GM18526 (cell line): ENCODE data around the gene RHBDL3.
A peak's percentile ranks its signal among the peaks of the same experiment; 100 is the strongest.

Source experiments
- POLR2A ChIP-seq: IDR thresholded peaks from 3 replicates; pipeline ENCODE4 v1.6.1; 2011; ENCODE audit not compliant: insufficient read length; ENCODE audit errors: extremely low read depth

Gene RHBDL3

DNA sequence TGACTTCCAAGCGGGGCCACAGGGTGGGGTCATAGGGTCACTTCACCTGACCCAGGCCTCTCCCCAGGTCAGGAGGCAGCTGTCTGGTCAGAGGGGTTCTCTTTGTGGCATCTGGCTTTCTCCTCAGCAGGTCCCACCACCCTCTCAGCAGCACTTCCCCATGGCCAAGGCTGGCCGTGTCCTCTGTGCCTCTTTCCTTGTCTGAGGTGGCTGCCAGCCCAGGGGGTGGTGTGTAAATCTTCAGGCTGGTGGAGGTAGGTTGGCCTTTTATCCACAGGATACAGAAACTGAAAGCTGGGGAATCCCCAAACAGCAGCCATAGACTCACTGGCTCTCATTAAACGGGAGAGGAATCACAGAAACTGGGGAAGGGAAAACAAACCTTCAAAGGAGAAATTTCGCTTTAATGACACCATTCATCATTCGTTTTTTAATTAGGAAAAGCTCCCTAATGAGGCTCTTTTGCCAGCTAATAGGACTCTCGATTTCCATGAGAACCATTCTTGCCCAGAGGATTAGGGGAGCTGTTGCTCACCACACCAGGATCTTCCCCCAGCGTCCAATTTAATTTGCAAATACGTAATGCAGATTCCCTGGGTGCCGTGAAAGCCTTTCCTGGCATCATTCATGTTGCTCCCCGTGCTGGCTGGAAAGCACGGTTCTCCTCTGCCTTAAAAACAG is 58.3 kb downstream of the RHBDL3 start:
- no peak for TF ChIP-seq POLR2A

DNA sequence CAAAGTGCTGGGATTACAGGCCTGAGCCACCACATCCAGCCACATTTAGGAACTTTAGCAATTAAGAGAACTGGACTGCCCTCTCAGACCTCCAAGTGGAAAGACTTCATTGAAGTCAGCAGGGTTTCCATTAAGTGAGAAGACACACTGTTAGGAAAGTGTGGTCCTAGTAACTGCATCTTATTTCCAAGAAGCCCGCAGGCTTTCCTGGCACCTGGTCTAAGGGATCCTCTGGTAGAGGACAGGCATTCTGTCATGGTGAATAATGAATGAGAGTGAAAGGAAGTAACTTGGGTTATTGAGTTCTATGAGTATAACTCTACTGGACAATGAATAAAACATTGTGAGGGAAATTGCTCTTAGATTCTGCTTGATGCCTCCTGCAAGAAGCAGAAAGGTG is 62.3 kb downstream of the RHBDL3 start:
- no peak for TF ChIP-seq POLR2A

DNA sequence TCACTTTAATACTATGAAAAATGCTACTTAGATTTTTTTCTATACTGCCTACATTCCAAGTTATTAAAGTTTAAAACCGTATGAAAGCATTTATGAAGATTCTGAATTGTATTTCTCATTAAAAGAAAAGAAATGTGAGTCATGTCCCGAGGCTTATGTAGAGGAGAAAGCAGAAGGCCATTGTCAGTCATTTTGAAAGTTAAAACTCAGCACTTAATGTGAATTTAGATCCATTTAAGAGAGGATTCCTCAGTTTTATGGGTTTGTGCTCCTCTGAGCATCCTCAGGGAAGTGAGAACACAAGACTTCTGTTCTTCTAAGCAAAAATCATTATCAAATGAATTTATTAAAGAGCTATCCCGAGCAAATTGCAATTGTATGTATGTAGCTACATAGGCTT is 64.5 kb downstream of the RHBDL3 start:
- no peak for TF ChIP-seq POLR2A

DNA sequence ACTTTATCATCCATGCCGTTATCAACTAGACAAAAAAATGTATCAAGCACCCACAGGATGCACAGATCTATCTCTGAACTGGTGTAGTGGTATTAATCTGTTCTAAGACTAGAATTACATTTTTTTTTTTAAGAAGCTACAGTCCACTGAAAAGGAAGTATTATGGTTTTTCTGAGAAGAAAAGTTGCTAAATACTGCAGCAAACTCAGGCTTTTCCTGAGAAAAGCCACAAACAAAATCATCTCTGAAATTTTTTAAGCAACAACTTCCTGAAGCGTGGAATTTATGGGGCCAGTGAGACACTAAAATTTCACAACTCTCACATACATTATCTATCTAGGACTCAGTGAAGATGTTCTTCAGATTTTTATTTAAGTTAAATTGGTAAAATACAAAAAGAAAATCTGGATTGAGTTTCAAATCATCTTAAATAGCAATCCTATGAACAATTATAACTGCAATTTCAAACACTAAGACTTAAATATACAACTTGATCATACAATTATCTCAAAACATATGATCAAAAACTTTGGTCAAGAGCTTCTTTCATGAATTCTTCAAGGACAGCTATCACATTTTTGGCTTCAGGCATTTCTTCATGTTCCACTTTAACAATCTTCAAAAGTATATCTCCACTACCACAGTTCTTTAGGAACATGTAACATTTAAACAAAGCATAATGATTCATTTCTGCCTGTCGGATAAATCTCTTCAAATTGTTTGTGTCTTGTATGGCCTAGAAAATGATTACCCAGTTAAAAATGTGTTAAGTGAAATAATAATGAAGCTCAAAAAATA is 65.8 kb downstream of the RHBDL3 start:
- no peak for TF ChIP-seq POLR2A

DNA sequence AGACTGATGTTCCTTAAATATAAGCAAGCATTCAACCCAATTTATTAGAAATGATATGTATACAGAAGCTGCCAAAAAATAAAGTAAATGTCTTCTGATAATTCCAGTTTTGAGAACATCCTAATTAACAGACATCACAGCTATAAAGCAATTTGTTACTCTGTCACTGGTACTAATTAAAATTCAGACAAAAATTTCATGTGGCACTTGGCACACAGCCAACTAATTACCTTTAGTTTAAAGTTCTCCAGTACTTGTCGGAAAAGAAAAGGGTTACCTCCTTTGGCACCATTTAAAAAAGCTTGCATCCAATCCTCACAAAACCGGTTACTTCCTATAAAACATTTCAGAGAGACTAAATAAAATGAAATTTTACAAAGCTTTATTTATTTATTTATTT is 67.6 kb downstream of the RHBDL3 start:
- no peak for TF ChIP-seq POLR2A

DNA sequence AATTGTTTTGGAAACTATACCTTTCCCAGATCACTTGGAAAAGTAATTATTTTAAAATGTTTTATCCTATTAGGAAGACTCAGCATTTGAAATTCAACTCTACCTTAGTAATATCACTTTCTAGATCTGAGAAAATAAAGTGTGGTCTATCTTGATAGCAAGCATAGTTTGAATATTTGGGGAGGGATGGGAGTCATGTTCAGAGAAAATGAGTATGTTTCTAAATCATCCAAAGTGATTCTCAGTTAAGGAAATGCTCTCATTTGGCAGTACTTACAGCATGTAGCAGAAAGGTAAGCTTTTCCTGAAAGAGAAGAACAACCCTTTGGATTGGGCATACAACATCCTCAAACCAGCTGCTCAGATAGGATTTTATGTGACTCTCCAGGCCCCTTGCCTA is 69.4 kb downstream of the RHBDL3 start:
- TF ChIP-seq POLR2A, result no peak

DNA sequence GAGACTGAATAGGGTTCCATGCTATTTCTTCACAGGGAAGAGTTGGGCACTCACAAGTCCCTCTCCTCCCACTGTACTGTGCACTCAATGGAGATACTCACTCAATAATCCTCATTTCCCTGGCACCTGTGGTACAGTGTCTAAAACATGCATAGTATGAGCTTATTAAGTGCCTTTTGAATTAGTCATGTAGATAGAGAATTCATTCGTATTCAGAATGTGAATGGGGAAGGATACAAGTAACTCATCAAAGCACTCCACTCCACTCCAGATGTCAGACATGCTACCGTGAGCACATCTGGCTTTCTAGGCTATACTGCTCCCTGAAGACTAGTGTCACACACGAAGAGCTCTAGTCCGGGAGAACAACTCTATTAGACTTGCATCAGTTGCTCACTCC is 70.1 kb downstream of the RHBDL3 start:
- TF ChIP-seq POLR2A, result no peak

DNA sequence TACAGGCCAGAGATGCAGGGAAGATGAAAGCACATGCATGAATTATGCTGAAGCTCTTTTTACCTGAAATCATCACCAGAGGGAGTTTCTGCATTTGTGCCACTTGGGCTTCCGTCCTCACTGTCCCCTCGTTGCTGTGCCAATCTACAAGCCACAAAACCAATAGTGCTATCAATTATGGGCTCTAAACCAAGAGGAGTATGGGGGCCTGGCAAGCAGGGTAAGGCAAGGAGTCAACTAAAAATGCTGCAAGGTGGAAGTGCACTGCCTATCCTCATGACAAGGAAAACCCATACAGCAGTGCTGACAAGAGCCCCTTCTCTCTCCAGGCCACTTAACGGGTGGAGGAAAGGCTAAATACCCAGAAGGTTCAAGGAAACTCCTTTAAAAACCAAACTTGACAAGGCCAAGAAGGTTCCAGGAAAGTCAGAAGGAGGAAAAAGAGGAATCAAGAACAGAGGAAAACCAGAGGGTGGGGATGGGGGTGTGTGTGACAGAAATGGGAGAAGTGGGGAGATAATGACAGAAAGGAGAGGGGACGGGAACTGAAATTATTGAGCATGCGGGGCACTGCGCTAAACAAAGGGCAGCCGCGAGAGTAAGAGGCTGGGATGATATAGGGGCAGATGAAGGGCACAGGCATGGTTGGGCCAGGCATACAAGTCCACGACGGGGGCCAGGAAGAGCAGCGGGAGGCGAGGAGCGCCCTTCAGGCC is 75.7 kb downstream of the RHBDL3 start:
- no peak for TF ChIP-seq POLR2A

DNA sequence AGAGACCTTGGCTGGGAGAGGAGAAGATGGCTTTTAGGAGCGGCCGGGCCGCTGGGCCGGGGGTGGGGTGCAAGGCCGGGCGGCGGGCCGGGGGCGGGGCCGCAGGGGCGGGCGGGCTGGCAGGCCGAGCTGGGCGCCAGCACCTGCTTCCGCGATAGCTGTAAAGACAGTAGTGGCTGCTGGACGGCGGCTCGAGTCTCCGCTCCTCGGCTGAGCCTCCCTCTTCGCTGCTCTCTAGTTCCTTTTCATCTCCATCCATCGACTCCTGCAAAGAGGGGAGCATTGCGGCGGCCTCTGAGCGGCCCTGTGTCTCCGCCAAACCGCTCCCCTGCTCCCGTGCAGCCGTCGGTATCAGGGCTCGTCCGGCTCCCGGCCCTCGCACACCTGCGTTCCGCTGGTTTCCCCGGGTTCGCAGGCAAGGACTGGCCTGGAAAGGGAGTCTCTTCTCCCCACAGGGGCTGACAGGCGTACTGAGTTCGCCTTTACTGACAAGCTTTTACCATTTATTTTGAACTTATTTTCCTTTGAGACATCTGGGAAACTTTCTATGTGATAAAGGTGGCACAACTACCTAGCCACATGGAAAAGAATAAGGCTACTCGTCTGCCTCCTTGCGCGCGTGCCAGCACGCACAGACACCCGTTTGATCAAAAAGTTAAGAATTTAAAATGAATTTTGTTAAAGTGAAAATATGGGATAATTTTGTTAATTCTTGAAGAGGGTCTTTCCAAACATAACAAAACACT is 76.4 kb downstream of the RHBDL3 start, which contains the start of gene C17orf75:
TSS of gene C17orf75 (minus strand) at position 317 of the 746 bp plus-strand sequence. CDS start at position 283, 34 bp downstream.
- TF ChIP-seq POLR2A, result peak; percentile 52

DNA sequence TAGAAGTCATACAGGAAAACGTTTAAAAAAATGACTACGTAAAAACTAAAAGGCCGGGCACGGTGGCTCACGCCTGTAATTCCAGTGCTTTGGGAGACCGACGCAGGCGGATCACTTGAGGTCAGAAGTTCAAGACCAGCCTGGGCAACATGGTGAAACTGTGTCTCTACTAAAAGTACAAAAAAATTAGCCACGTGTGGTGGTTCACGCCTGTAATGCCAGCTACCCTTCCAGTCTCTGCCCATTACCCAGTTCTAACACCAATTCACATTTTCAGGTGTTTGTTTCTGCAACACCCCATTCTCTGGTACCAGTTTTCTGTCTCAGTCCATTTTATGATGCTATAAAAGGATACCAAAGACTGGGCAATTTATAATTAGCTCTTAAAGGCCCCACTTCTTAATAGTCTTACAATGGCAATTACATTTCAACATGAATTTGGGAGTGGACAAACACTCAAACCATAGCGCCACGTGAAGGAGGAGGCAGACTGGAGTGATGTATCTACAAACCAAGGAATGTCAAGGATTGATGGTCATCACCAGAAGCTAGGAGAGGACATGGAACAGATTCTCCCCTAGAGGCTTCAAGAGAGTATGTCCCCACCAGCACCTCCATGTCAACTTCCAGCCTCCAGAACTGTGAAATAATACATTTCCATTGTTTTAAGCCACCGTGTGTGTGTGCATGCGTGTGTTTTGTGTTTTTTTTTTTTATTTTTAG is 77.1 kb downstream of the RHBDL3 start:
- no peak for TF ChIP-seq POLR2A

DNA sequence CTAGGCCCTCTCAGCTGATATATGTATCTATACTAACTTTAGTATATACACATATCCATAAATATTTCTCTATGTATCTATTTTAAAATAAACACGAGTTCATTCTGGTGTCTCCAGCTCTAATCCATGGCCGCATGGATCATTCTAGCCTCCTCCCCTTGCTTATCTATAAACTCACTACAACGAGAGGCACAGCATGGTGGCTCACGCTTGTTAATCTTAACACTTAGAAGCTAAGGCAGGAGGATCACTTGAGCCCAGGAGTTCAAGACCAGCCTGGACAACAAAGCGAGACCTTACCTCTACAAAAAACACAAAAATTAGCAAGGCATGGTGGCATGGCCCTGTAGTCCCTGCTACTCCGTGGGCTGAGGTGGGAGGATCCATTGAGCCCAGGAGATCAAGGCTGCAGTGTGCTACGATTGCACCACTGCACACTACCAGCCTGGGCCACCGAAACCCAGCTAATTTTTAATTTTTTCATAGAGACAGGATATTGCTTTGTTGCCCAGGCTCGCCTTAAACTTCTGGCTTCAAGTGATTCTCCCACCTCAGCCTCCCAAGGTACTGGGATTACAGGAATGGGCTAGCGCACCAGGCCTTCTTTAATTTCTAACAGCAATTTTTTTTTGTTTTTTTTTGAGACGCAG is 80.4 kb downstream of the RHBDL3 start:
- TF ChIP-seq POLR2A, result no peak

DNA sequence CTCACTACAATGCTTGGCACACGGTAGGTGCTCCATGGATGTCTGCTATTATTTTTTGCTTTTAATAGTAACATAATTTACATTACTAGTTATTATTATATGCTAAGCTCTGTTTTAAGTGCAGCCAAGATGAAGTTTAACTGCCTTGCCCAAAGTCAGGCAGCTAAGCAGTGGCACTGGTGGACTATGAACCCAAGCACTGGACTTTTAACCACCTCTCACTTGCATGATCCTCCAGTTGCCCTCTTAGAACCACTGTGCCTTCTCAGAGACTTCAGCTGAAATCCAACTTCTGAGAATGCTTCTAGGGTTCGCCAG is 82.8 kb downstream of the RHBDL3 start:
- TF ChIP-seq POLR2A, result no peak

DNA sequence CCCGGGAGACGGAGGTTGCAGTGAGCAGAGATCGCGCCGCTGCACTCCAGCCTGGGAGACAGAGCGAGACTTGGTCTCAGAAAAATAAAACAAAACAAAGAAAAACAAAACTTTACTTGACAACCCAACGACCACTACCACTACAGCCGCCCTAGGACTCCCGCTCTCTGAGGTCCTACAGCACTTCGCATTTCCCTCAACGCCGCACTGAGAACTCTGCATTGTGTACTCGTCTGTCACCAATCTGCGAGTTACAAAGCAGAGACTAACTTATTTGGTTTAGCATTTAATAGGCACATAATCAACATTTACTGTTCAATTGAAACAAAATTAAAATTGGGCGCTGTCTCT is 83.8 kb downstream of the RHBDL3 start:
- no peak for TF ChIP-seq POLR2A

DNA sequence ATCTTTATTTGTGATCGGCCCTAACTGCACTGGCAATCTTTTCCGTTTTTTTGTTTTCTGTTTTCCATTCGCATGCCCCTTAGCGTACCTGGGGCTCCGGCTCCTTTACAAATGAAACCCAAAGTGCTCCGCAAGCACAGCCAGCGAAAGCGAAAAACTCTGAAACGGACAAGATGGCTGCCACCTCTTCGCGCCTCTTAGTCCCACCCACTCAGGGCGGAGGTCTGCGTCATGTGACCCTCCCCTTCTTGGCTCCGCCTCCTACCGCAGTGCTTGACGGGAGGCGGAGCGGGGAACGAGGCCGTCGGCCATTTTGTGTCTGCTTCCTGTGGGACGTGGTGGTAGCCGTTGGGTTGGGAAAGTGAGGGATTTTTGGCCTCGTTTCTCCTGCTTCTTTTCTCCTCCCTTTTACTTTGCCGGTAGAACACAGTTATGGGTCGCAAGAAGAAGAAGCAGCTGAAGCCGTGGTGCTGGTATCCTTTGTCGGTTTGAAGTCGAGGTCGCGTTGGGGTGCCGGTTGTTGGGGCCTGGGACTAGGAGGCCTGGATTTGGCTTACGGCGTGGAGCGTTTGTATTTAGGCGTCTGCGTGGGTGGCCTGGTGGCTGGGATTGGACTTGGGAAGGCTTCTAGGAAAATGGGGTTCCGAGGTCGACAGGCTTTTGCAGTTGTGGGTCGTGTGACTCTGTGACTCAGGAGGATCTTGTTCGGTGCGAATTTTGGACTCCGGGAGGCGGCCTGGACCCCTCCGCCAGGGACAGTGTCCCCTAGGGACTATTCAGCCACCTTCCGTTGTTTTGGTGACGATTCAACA is 84.4 kb downstream of the RHBDL3 start, which contains the start of gene ZNF207:
TSS of gene ZNF207 (plus strand) at position 304 of the 812 bp plus-strand sequence. CDS start at position 433, 129 bp downstream.
- TF ChIP-seq POLR2A, result peak; percentile 85
